CD14-positive monocyte (primary cell): ENCODE data around the gene ACOD1. TPM values are rescaled to one million over a fixed set of nuclear protein-coding genes. Genes with fewer than 3 reads are reported as not detected.

ENCODE experiments used
- DNase-seq, 3 donors: peaks; one replicate each; pipeline ENCODE4 v3.0.0-alpha.2; 2011 to 2022
- H2AFZ ChIP-seq: 2 replicates; pipeline ENCODE4 v1.6.0; 2012; ENCODE audit warnings: mild to moderate bottlenecking, low read depth, low read length, inconsistent platforms; ENCODE audit not compliant: insufficient read depth, poor library complexity, severe bottlenecking
- H3K27ac ChIP-seq, 2 donors: 1 replicate in 1 of 2; 2 replicates in 1 of 2; pipeline ENCODE4 v1.5.1; 2012 to 2013; ENCODE audit warnings: low read length in 2 of 2, control low read depth in 1 of 2, inconsistent platforms in 1 of 2, low read depth in 1 of 2, mild to moderate bottlenecking in 1 of 2
- H3K27me3 ChIP-seq, 2 donors: one replicate each; pipeline versions ENCODE4 v1.6.0 to v1.6.1; 2011 to 2013; ENCODE audit warnings: low read length in 2 of 2; ENCODE audit not compliant: control insufficient read depth in 2 of 2, insufficient read depth in 2 of 2
- H3K36me3 ChIP-seq, 2 donors: replicated peaks in 1 of 2; 1 replicate in 1 of 2; 2 replicates in 1 of 2; pipeline versions ENCODE4 v1.5.1 to v1.6.1; 2012 to 2013; ENCODE audit warnings: low read length in 2 of 2, control low read depth in 1 of 2, inconsistent platforms in 1 of 2, mild to moderate bottlenecking in 1 of 2; ENCODE audit not compliant: insufficient read depth in 2 of 2, control insufficient read depth in 1 of 2
- H3K4me1 ChIP-seq, 2 donors: 1 replicate in 1 of 2; 2 replicates in 1 of 2; pipeline versions ENCODE4 v1.5.1 to v1.6.1; 2012 to 2013; ENCODE audit warnings: low read length in 2 of 2, control low read depth in 1 of 2, inconsistent platforms in 1 of 2, mild to moderate bottlenecking in 1 of 2, moderate library complexity in 1 of 2; ENCODE audit not compliant: insufficient read depth in 2 of 2, control insufficient read depth in 1 of 2
- H3K4me2 ChIP-seq: replicated peaks from 2 replicates; pipeline ENCODE3; 2012; ENCODE audit warnings: low read length, moderate library complexity, mild to moderate bottlenecking; ENCODE audit not compliant: poor library complexity, severe bottlenecking; ENCODE audit errors: extremely low read depth
- H3K4me3 ChIP-seq, 3 experiments: fragments of 200-600 bp in 1 of 3; sonication (generic) in 1 of 3; replicated peaks in 1 of 3; 1 replicate in 2 of 3; 2 replicates in 1 of 3; pipeline ENCODE4 v1.5.1; 2011 to 2013; ENCODE audit warnings: low read length in 3 of 3, mild to moderate bottlenecking in 3 of 3, control low read depth in 2 of 3, low read depth in 2 of 3, inconsistent platforms in 1 of 3, moderate library complexity in 1 of 3
- H3K79me2 ChIP-seq: 2 replicates; pipeline ENCODE4 v1.6.0; 2012; ENCODE audit warnings: mild to moderate bottlenecking, control low read depth, inconsistent platforms, low read length, moderate library complexity; ENCODE audit not compliant: insufficient read depth
- H3K9ac ChIP-seq: 2 replicates; pipeline ENCODE4 v1.6.0; 2017; ENCODE audit warnings: low read length, mild to moderate bottlenecking; ENCODE audit not compliant: insufficient read depth, poor library complexity, severe bottlenecking
- H3K9me3 ChIP-seq, 2 donors: replicated peaks in 1 of 2; 1 replicate in 1 of 2; 2 replicates in 1 of 2; pipeline versions ENCODE4 v1.5.1 to v1.6.1; 2012 to 2013; ENCODE audit warnings: low read length in 2 of 2, control low read depth in 1 of 2; ENCODE audit not compliant: control insufficient read depth in 1 of 2, insufficient read depth in 1 of 2
- H4K20me1 ChIP-seq: 2 replicates; pipeline ENCODE4 v1.6.0; 2012; ENCODE audit warnings: mild to moderate bottlenecking, low read length, control low read depth, moderate library complexity; ENCODE audit not compliant: insufficient read depth
- H3K27ac Mint-ChIP-seq, 7 donors: one replicate each; pipeline ENCODE4 v1.8.0; 2020; ENCODE audit warnings: mild to moderate bottlenecking in 7 of 7, mixed read lengths in 7 of 7, moderate library complexity in 6 of 7, inconsistent platforms in 2 of 7
- H3K27me3 Mint-ChIP-seq, 3 donors: one replicate each; pipeline ENCODE4 v1.8.0; 2021 to 2022; ENCODE audit warnings: low read depth in 3 of 3, mild to moderate bottlenecking in 3 of 3, mixed read lengths in 3 of 3, moderate library complexity in 3 of 3, inconsistent platforms in 1 of 3
- H3K36me3 Mint-ChIP-seq, 2 donors: one replicate each; pipeline ENCODE4 v1.8.0; 2020; ENCODE audit warnings: mixed read lengths in 2 of 2, inconsistent platforms in 1 of 2, mild to moderate bottlenecking in 1 of 2
- H3K4me1 Mint-ChIP-seq: one replicate; pipeline ENCODE4 v1.8.0; 2020; ENCODE audit warnings: mild to moderate bottlenecking, mixed read lengths
- H3K4me3 Mint-ChIP-seq, 2 donors: one replicate each; pipeline ENCODE4 v1.8.0; 2020; ENCODE audit warnings: mild to moderate bottlenecking in 2 of 2, mixed read lengths in 2 of 2, moderate library complexity in 1 of 2
- H3K9me3 Mint-ChIP-seq, 7 donors: one replicate each; pipeline ENCODE4 v1.8.0; 2020 to 2022; ENCODE audit warnings: mixed read lengths in 7 of 7, mild to moderate bottlenecking in 6 of 7, moderate library complexity in 6 of 7, inconsistent platforms in 2 of 7
- CTCF ChIP-seq: fragments of 200-600 bp; IDR thresholded peaks from one replicate; pipeline ENCODE4 v1.8.0; 2022; ENCODE audit warnings: antibody characterized with exemption, mild to moderate bottlenecking
- WGBS: methylation state at CpG from one replicate; pipeline ENCODE4 v1.1.5; 2013; ENCODE audit warnings: missing lambda C conversion rate; ENCODE audit not compliant: insufficient coverage; 5-methylcytosine and 5-hydroxymethylcytosine counted together
- intact Hi-C, 2 donors: fragments of 100-400 bp; cut with micrococcal nuclease; formaldehyde crosslinking; loops; one replicate each; pipeline versions ENCODE4 v1.15.0 to v1.15.1; 2023
- polyA plus RNA-seq, 3 donors: library from polyadenylated mRNA; depleted of rRNA in 1 of 3; unstranded in 2 of 3; stranded (reverse) in 1 of 3; fragments of 300-500 nt in 2 of 3; fragments of >200 nt in 1 of 3; fragmentation: Illumina TruSeq in 2 of 3; gene quantifications; 1 replicate in 2 of 3; 2 replicates in 1 of 3; pipeline ENCODE4 v1.2.3, GENCODE V29; 2012 to 2021

ACOD1 gene
- polyA plus RNA-seq, 3 donors = 0.29 TPM; not detected in 2

GRCh38 chr13:76975863-76976262 lies 27.6 kb downstream of the ACOD1 start:
- no peak for TF ChIP-seq CTCF
- Histone ChIP-seq H3K9ac (no peak overlapping the region), H3K4me2 (no peak overlapping the region), H3K9me3 (no peaks in the 10 kb centered on the region), H2AFZ (no peak overlapping the region), H3K36me3 (no peaks in the 10 kb centered on the region), H3K4me1 (peaks cover 5 to 6% of the 10 kb centered on the region in 2 donors), H3K4me3 (no peak overlapping the region), H3K79me2 (no peaks in the 10 kb centered on the region), H3K27ac (no peak overlapping the region), H4K20me1 (no peaks in the 10 kb centered on the region), H3K27me3 (peaks cover 5 to 9% of the 10 kb centered on the region in 2 donors)
- intact Hi-C loops = loop anchor here in 1 of 2 donors (5.0 kb wide), 1 partner anchor 39 kb away; no protein-coding TSS in a partner anchor
- Mint-ChIP-seq H3K4me3 (peak overlapping the region in 1 of 2 donors; percentile 30), H3K27ac (no peak overlapping the region), H3K27me3 (peaks cover 20 to 35% (median 23%) of the 10 kb centered on the region in 3 donors), H3K9me3 (peaks cover 0 to 4% (median 0%) of the 10 kb centered on the region in 7 donors), H3K36me3 (no peaks in the 10 kb centered on the region), H3K4me1 (peaks cover 14% of the 10 kb centered on the region)
- WGBS = 99% methylated on average over 6 of the region's 6 CpGs
- DNase-seq = no peak

- peaks cover 5 to 6% of the 10 kb centered on the region in 2 donors for H3K4me1 ChIP-seq
- peaks cover 0 to 4% (median 0%) of the 10 kb centered on the region in 7 donors for H3K9me3 Mint-ChIP-seq
- no peak overlapping the region for H3K4me2 ChIP-seq
- H4K20me1 ChIP-seq = no peaks in the 10 kb centered on the region
- H2AFZ ChIP-seq = no peak overlapping the region
- WGBS = 43% methylated on average over 6 of the region's 8 CpGs
- no peaks in the 10 kb centered on the region for H3K36me3 ChIP-seq
- peak overlapping the region in 1 of 7 donors; percentile 0 for H3K27ac Mint-ChIP-seq
- H3K79me2 ChIP-seq = no peaks in the 10 kb centered on the region
- no peak for DNase-seq
- H3K9me3 ChIP-seq = no peaks in the 10 kb centered on the region
- no peaks in the 10 kb centered on the region for H3K36me3 Mint-ChIP-seq
- intact Hi-C loops = loop anchor here in 1 of 2 donors (5.0 kb wide), 1 partner anchor 39 kb away; no protein-coding TSS in a partner anchor
- no peak overlapping the region for H3K27ac ChIP-seq
- peaks cover 20 to 36% (median 24%) of the 10 kb centered on the region in 3 donors for H3K27me3 Mint-ChIP-seq
- no peak for TF ChIP-seq CTCF
- H3K4me1 Mint-ChIP-seq = peaks cover 14% of the 10 kb centered on the region
- no peak overlapping the region for H3K9ac ChIP-seq
- no peak overlapping the region for H3K4me3 ChIP-seq
- peaks cover 5 to 9% of the 10 kb centered on the region in 2 donors for H3K27me3 ChIP-seq
- peak overlapping the region in 1 of 2 donors; percentile 56 for H3K4me3 Mint-ChIP-seq
These were observed 28.2 kb downstream of the ACOD1 start for GRCh38 chr13:76976490-76976889.
